Vagina (tissue), 2 donors: ENCODE results near the gene MTCH1. TPM values are rescaled to one million over a fixed set of nuclear protein-coding genes. Genes with fewer than 3 reads are reported as not detected.

Experiments
- DNase-seq, 2 donors: peaks; one replicate each; pipeline ENCODE4 v3.0.0-alpha.2; 2017; ENCODE audit errors: extremely low spot score in 2 of 2
- H3K27ac ChIP-seq: fragments of 200-600 bp; sonication (generic); one replicate; pipeline ENCODE4 v1.5.1; 2019
- H3K27me3 ChIP-seq: fragments of 200-600 bp; sonication (generic); one replicate; pipeline ENCODE4 v1.5.1; 2019
- H3K36me3 ChIP-seq, 2 donors: fragments of 200-600 bp; sonication (generic); one replicate each; pipeline ENCODE4 v1.5.1; 2017 to 2019
- H3K4me1 ChIP-seq: fragments of 200-600 bp; sonication (generic); one replicate; pipeline ENCODE4 v1.5.1; 2019
- H3K4me3 ChIP-seq, 2 donors: fragments of 200-600 bp; sonication (generic); 1 replicate in 1 of 2; 2 replicates in 1 of 2; pipeline ENCODE4 v1.5.1; 2016 to 2019
- H3K9me3 ChIP-seq: fragments of 200-600 bp; sonication (generic); one replicate; pipeline ENCODE4 v1.5.1; 2019
- POLR2A ChIP-seq, 2 donors: fragments of 450-650 bp; IDR thresholded peaks; one replicate each; pipeline ENCODE4 v1.6.1; 2017; ENCODE audit warnings: antibody characterized with exemption in 2 of 2, mild to moderate bottlenecking in 2 of 2, moderate library complexity in 2 of 2
- POLR2AphosphoS5 ChIP-seq, 2 donors: sonication (generic); formaldehyde crosslinking; IDR thresholded peaks; one replicate each; pipeline ENCODE4 v1.9.0; 2017; ENCODE audit warnings: antibody characterized with exemption in 2 of 2, mild to moderate bottlenecking in 2 of 2, low read depth in 1 of 2; ENCODE audit not compliant: insufficient read depth in 1 of 2
- intact Hi-C: fragments of 100-400 bp; cut with DNase I; formaldehyde crosslinking; loops from one replicate; pipeline ENCODE4 v1.15.1; 2023
- total RNA-seq: library from RNA; depleted of rRNA; stranded (reverse); fragments of >200 nt; gene quantifications from one replicate; pipeline ENCODE4 v1.2.3, GENCODE V29; 2016
- TF ChIP-seq, protein P1 (sequence below), 3 experiments: fragments of 450-650 bp in 2 of 3; fragments of 200-600 bp in 1 of 3; sonication (generic) in 1 of 3; IDR thresholded peaks; one replicate each; pipeline ENCODE4 v1.5.1; 2017 to 2019; ENCODE audit warnings: antibody characterized with exemption in 3 of 3, mild to moderate bottlenecking in 2 of 3, moderate library complexity in 2 of 3

Gene MTCH1
- total RNA-seq, 1 donor from 2014 or later = 233 TPM

DNA sequence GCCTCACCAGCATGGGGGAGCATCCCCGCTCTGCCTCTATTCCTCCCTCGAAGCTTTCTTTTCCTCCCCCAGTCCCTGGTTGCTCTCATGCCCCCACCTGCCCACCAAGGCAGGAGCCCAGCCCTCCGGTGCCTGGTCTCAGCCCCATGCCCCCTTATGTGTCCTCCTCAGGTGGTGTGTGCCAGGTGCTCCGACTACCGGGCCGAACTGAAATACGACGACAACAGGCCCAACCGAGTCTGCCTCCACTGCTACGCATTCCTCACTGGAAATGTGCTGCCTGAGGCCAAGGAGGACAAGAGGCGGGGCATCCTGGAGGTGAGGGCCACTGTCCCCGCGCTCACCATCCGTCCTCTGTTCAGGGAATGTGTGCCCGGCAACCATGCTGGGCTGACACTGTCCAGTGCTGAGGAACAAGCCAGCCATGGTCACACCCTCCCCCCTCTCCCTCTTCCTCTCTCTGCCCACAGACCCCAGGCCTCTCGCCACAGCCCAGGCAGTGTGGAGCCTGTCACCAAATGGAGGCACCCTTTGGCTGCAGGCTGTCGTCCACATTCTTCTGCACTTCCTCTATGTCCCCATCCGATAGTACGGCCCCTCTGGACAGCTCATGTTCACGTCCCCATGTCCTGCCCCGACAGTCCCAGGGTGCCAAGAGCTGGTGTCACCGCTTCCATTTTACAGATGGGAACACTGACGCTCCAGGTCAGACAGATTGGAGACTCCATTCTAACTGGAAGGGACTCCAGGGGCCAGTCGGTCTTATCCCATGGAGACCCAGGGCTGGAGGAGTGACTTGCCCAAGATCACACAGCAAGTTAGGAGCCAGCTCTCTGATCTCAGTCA lies 39.8 kb upstream of the MTCH1 start:
- DNase-seq = no peak
- Histone ChIP-seq H3K27ac (peak overlapping the region; percentile 10), H3K4me1 (peaks cover 10% of the 10 kb centered on the region), H3K36me3 (no peaks in the 10 kb centered on the region), H3K27me3 (no peaks in the 10 kb centered on the region), H3K9me3 (no peaks in the 10 kb centered on the region), H3K4me3 (no peak overlapping the region)
- TF ChIP-seq, protein P1, sequence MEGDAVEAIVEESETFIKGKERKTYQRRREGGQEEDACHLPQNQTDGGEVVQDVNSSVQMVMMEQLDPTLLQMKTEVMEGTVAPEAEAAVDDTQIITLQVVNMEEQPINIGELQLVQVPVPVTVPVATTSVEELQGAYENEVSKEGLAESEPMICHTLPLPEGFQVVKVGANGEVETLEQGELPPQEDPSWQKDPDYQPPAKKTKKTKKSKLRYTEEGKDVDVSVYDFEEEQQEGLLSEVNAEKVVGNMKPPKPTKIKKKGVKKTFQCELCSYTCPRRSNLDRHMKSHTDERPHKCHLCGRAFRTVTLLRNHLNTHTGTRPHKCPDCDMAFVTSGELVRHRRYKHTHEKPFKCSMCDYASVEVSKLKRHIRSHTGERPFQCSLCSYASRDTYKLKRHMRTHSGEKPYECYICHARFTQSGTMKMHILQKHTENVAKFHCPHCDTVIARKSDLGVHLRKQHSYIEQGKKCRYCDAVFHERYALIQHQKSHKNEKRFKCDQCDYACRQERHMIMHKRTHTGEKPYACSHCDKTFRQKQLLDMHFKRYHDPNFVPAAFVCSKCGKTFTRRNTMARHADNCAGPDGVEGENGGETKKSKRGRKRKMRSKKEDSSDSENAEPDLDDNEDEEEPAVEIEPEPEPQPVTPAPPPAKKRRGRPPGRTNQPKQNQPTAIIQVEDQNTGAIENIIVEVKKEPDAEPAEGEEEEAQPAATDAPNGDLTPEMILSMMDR (IDR thresholded peaks at IDR 0.05) = no peak
- no peak for TF ChIP-seq POLR2AphosphoS5 (IDR thresholded peaks at IDR 0.05; ENCODE audit: insufficient read depth in 1 of 2, low read depth in 1 of 2)
- no peak for TF ChIP-seq POLR2A (IDR thresholded peaks at IDR 0.05)
- intact Hi-C loops = no loop called here

DNA sequence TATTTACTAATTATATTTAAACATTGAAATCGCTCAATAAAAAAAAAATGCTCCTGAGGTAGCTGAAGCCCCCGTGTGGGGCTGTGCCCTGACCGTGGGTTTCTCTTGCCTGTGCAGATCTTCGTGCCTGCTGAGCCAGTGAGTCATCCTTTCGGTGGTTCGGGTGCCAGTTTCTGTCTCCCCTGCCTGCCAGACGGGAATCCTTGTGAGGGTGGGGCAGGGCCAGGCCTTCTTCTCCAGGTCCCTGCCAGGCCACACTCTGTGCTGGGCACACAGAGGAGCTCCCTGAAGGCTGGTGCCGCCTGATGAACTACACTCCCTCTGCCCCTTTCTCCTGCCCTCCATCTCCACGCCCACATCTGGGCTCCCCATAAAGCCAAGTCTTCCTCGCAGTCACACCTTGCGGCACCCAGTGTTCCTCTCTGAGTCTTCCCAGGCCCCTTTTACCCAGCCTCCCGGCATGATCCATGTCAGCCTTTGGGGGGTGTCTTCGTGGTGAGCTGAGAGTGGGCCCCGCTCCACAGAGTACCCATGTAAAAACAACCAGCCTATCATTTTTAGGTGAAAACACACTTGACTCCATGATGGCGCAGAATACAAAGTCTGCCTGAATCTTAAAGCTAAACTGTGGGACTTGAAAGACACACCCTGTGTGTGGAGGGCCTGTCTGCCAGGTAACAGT lies 38.8 kb upstream of the MTCH1 start:
- DNase-seq = no peak
- Histone ChIP-seq H3K9me3 (no peaks in the 10 kb centered on the region), H3K4me1 (peaks cover 10% of the 10 kb centered on the region), H3K36me3 (no peaks in the 10 kb centered on the region), H3K4me3 (no peak overlapping the region), H3K27me3 (no peaks in the 10 kb centered on the region), H3K27ac (peak overlapping the region; percentile 30)
- TF ChIP-seq, protein P1 (IDR thresholded peaks at IDR 0.05) = no peak
- TF ChIP-seq POLR2AphosphoS5 (IDR thresholded peaks at IDR 0.05; ENCODE audit: insufficient read depth in 1 of 2, low read depth in 1 of 2) (peak in 1 of 2 donors; percentile 35), POLR2A (IDR thresholded peaks at IDR 0.05) (no peak)
- intact Hi-C loops = no loop called here

DNA sequence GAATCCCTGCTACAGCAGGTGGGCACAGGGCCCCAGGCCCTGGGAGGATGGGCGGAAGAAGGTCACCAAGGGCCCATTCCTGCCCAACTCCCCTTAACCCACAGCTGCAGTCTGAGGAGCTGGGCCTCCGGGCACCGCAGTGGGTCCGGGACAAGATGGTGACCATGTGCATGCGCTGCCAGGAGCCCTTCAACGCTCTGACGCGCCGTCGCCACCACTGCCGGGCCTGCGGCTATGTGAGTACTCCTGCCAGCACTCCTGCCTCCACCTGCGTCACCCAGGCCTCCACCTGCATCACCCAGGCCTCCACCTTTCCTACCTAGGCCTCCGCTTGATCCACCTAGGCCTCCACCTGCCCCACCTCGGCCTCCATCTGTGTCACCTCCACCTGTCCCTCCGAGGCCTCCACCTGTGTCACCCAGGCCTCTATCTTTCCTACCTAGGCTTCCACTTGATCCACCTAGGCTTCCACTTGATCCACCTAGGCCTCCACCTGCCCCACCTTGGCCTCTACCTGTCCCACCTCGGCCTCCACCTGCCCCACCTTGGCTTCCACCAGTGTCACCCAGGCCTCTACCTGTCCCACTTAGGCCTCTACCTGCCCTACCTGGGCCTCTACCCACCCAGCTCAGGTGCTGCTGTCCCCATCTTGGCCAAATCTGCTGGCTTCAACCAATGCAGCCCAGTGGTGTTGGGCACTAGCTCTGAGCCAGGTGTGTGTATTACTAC lies 36.3 kb upstream of the MTCH1 start:
- intact Hi-C loops = no loop called here
- no peaks in the 10 kb centered on the region for H3K36me3 ChIP-seq
- TF ChIP-seq, protein P1 (IDR thresholded peaks at IDR 0.05) = no peak
- TF ChIP-seq POLR2AphosphoS5 (IDR thresholded peaks at IDR 0.05; ENCODE audit: insufficient read depth in 1 of 2, low read depth in 1 of 2) = no peak
- no peak for DNase-seq
- no peaks in the 10 kb centered on the region for H3K27me3 ChIP-seq
- peaks cover 28% of the 10 kb centered on the region for H3K4me1 ChIP-seq
- H3K27ac ChIP-seq = no peak overlapping the region
- H3K4me3 ChIP-seq = no peak overlapping the region
- no peaks in the 10 kb centered on the region for H3K9me3 ChIP-seq

DNA sequence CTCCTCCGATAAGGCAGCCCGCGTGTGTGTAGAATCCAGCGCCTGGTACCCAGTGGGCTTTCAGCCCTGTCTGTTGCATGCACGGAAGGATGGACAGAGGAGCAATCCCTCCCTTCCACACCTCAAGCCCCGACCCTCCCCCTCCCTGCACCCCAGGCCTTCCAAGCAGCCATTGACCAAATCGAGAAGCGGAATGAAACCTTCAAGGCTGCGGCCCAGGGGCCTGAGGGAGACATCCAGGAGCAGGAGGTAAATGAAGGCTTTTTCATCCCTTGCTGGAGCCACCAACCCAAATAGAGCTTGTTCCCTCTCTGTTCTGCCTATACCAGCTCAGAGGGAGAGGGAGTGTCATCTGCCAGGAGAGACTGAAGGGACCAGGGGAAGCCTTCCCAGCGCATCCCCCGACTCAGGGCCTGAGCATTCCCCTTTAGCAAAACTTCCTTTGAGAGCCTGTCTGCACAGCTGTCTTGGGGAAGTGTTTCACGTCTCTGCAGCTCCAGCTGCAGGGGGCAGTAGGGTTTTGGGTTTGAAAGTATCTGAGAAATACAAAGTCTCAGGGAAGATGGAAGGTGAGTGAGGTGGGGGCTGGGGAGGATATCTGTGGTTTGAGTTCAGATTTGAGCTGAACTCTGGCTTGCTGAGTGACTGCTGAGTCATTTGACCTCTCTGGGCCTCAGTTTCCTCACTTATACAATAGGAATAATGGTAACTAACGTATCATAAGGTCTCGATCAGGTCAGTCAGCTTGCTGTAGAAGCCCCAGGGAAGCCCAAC lies 35.5 kb upstream of the MTCH1 start:
- Histone ChIP-seq H3K4me1 (peaks cover 28% of the 10 kb centered on the region), H3K36me3 (no peaks in the 10 kb centered on the region), H3K27me3 (no peaks in the 10 kb centered on the region), H3K9me3 (no peaks in the 10 kb centered on the region), H3K27ac (no peak overlapping the region), H3K4me3 (no peak overlapping the region)
- intact Hi-C loops = no loop called here
- TF ChIP-seq POLR2AphosphoS5 (IDR thresholded peaks at IDR 0.05; ENCODE audit: insufficient read depth in 1 of 2, low read depth in 1 of 2) = no peak
- TF ChIP-seq, protein P1 (IDR thresholded peaks at IDR 0.05) = no peak
- TF ChIP-seq POLR2A (IDR thresholded peaks at IDR 0.05) = no peak
- no peak for DNase-seq
